GM10266 (cell line): ENCODE measurements around the gene SLC25A12.

Source experiments
- DNase-seq: peaks from one replicate; pipeline ENCODE4 v3.0.0; 2012; ENCODE audit errors: extremely low spot score
- CTCF ChIP-seq: IDR thresholded peaks from 2 replicates; pipeline ENCODE4 v1.5.1; 2012; ENCODE audit warnings: mild to moderate bottlenecking, low read depth; ENCODE audit not compliant: control insufficient read depth, insufficient read depth; ENCODE audit errors: missing control alignments

The SLC25A12 gene

GRCh38 chr2:171883275-171883893 lies 10.7 kb downstream of the SLC25A12 start:
- no peak for DNase-seq

GRCh38 chr2:171882089-171882769 lies 11.8 kb downstream of the SLC25A12 start:
- no peak for DNase-seq
- no peak for TF ChIP-seq CTCF

More at GRCh38 chr2:171883275-171883893, 10.7 kb downstream of the SLC25A12 start:
- TF ChIP-seq CTCF, result no peak

- no peak for DNase-seq
- TF ChIP-seq CTCF, result no peak
These were observed 13.3 kb downstream of the SLC25A12 start for GRCh38 chr2:171880774-171881173.

GRCh38 chr2:171879865-171880264 lies 14.2 kb downstream of the SLC25A12 start:
- no peak for DNase-seq
- TF ChIP-seq CTCF, result no peak

GRCh38 chr2:171878481-171878993 lies 15.5 kb downstream of the SLC25A12 start:
- DNase-seq, result no peak
- TF ChIP-seq CTCF, result no peak

- DNase-seq, result no peak
- no peak for TF ChIP-seq CTCF
These were observed 19.1 kb downstream of the SLC25A12 start for GRCh38 chr2:171874963-171875362.

- no peak for TF ChIP-seq CTCF
- DNase-seq, result no peak
These were observed 19.5 kb downstream of the SLC25A12 start for GRCh38 chr2:171874517-171874916.
